HG03097 (cell line): Measurements from ENCODE around the gene DYNLT2.
"Not testable (repeated sequence)": the region's sequence is repeated elsewhere in the genome, so short reads cannot be mapped to it uniquely, and the experiment has no call there.

Source experiments
- ATAC-seq: cut with Tn5 transposase; IDR thresholded peaks from one replicate; pipeline ENCODE4 v1.9.1; 2021; ENCODE audit not compliant: unreplicated experiment, low FRiP score

The DYNLT2 gene

GRCh38 chr6:169783971-169784820 lies 32.8 kb upstream of the DYNLT2 start:
- no peak for ATAC-seq

- ATAC-seq = no peak
These were observed 32.0 kb upstream of the DYNLT2 start for GRCh38 chr6:169783401-169783800.

- ATAC-seq = no peak
These were observed 31.6 kb upstream of the DYNLT2 start for GRCh38 chr6:169782966-169783365.

- ATAC-seq = no peak
These were observed 29.3 kb upstream of the DYNLT2 start for GRCh38 chr6:169780571-169781091.

- ATAC-seq = no peak
These were observed 28.5 kb upstream of the DYNLT2 start for GRCh38 chr6:169779896-169780295.

- no peak for ATAC-seq
These were observed 27.9 kb upstream of the DYNLT2 start for GRCh38 chr6:169779092-169779815.

- no peak for ATAC-seq
These were observed 27.3 kb upstream of the DYNLT2 start for GRCh38 chr6:169778646-169779045.

GRCh38 chr6:169777896-169778295 lies 26.5 kb upstream of the DYNLT2 start:
- ATAC-seq = no peak

GRCh38 chr6:169776379-169776778 lies 25.0 kb upstream of the DYNLT2 start:
- no peak for ATAC-seq

- no peak for ATAC-seq
These were observed 23.9 kb upstream of the DYNLT2 start for GRCh38 chr6:169775321-169775720.

- no peak for ATAC-seq
These were observed 23.0 kb upstream of the DYNLT2 start for GRCh38 chr6:169774347-169774746.

GRCh38 chr6:169766921-169767736 lies 15.8 kb upstream of the DYNLT2 start:
- ATAC-seq = no peak

GRCh38 chr6:169766232-169766631 lies 14.9 kb upstream of the DYNLT2 start:
- ATAC-seq = no peak

- not testable (repeated sequence) for ATAC-seq
These were observed 14.4 kb upstream of the DYNLT2 start for GRCh38 chr6:169765789-169766188.

GRCh38 chr6:169763881-169764280 lies 12.5 kb upstream of the DYNLT2 start:
- ATAC-seq = no peak

GRCh38 chr6:169763308-169763707 lies 11.9 kb upstream of the DYNLT2 start:
- no peak for ATAC-seq

GRCh38 chr6:169755162-169755561 lies 3.8 kb upstream of the DYNLT2 start:
- no peak for ATAC-seq

GRCh38 chr6:169752074-169752623 lies 777 bp upstream of the DYNLT2 start:
- no peak for ATAC-seq

GRCh38 chr6:169746556-169746955 lies 4.8 kb downstream of the DYNLT2 start:
- no peak for ATAC-seq

GRCh38 chr6:169745405-169745804 lies 6.0 kb downstream of the DYNLT2 start:
- no peak for ATAC-seq

- ATAC-seq = no peak
These were observed 10.0 kb downstream of the DYNLT2 start for GRCh38 chr6:169741344-169741743.
